HEK293T (cell line): Measurements from ENCODE around the gene RANBP3.

Experiments
- CTCF ChIA-PET: fragments of 350-600 bp; formaldehyde crosslinking; extraction: SDS; loops from one replicate; lab custom pipeline; 2021; ENCODE audit warnings: antibody characterized with exemption, inconsistent platforms; lab: Yijun Ruan, JAX
- POLR2A ChIA-PET: fragments of 350-600 bp; formaldehyde crosslinking; extraction: SDS; loops from one replicate; lab custom pipeline; 2020; ENCODE audit warnings: antibody characterized with exemption, inconsistent platforms; lab: Yijun Ruan, JAX
- DNase-seq: peaks from one replicate; pipeline ENCODE4 v3.0.0; 2012; ENCODE audit warnings: mixed read lengths; ENCODE audit errors: extremely low spot score
- ARNT ChIP-seq: fragments of 450-650 bp; IDR thresholded peaks from 2 replicates; pipeline ENCODE4 v1.6.1; 2017; ENCODE audit warnings: mild to moderate bottlenecking
- BHLHE40 ChIP-seq: fragments of 450-650 bp; IDR thresholded peaks from 2 replicates; pipeline ENCODE4 v1.6.1; 2016; ENCODE audit warnings: mild to moderate bottlenecking, moderate library complexity, borderline replicate concordance
- CTBP1 ChIP-seq: fragments of 450-650 bp; IDR thresholded peaks from 2 replicates; pipeline ENCODE4 v1.6.1; 2016; ENCODE audit warnings: borderline replicate concordance
- ELF4 ChIP-seq: fragments of 450-650 bp; IDR thresholded peaks from 2 replicates; pipeline ENCODE4 v1.6.1; 2017; ENCODE audit warnings: antibody characterized with exemption
- FOXA1 ChIP-seq: fragments of 450-650 bp; IDR thresholded peaks from 2 replicates; pipeline ENCODE4 v1.6.1; 2016; ENCODE audit warnings: mild to moderate bottlenecking
- FOXK2 ChIP-seq: fragments of 450-650 bp; IDR thresholded peaks from 2 replicates; pipeline ENCODE4 v1.6.1; 2016; ENCODE audit warnings: mild to moderate bottlenecking
- FOXM1 ChIP-seq: fragments of 450-650 bp; IDR thresholded peaks from 2 replicates; pipeline ENCODE4 v1.6.1; 2017; ENCODE audit warnings: mild to moderate bottlenecking, borderline replicate concordance
- HDGF ChIP-seq: fragments of 450-650 bp; IDR thresholded peaks from 2 replicates; pipeline ENCODE4 v1.6.1; 2017; ENCODE audit warnings: antibody characterized with exemption, borderline replicate concordance
- L3MBTL2 ChIP-seq: fragments of 450-650 bp; conservative IDR thresholded peaks from 2 replicates; pipeline ENCODE4 v1.6.1; 2016; ENCODE audit warnings: mild to moderate bottlenecking
- LEF1 ChIP-seq: fragments of 450-650 bp; IDR thresholded peaks from 2 replicates; pipeline ENCODE4 v1.6.1; 2017; ENCODE audit warnings: mild to moderate bottlenecking, borderline replicate concordance
- NFRKB ChIP-seq: fragments of 450-650 bp; IDR thresholded peaks from 2 replicates; pipeline ENCODE4 v1.6.1; 2016; ENCODE audit warnings: mild to moderate bottlenecking, moderate library complexity
- SP1 ChIP-seq: fragments of 450-650 bp; IDR thresholded peaks from 2 replicates; pipeline ENCODE4 v1.6.1; 2017
- SUZ12 ChIP-seq: fragments of 450-650 bp; IDR thresholded peaks from 2 replicates; pipeline ENCODE4 v1.6.1; 2016; ENCODE audit warnings: mild to moderate bottlenecking
- TARDBP ChIP-seq: fragments of 450-650 bp; IDR thresholded peaks from 2 replicates; pipeline ENCODE4 v1.6.1; 2016
- ZNF384 ChIP-seq: fragments of 450-650 bp; IDR thresholded peaks from 2 replicates; pipeline ENCODE4 v1.6.1; 2016
- TF ChIP-seq, protein P1 (sequence below): fragments of 450-650 bp; IDR thresholded peaks from 2 replicates; pipeline ENCODE4 v1.6.1; 2016

RANBP3 gene

DNA sequence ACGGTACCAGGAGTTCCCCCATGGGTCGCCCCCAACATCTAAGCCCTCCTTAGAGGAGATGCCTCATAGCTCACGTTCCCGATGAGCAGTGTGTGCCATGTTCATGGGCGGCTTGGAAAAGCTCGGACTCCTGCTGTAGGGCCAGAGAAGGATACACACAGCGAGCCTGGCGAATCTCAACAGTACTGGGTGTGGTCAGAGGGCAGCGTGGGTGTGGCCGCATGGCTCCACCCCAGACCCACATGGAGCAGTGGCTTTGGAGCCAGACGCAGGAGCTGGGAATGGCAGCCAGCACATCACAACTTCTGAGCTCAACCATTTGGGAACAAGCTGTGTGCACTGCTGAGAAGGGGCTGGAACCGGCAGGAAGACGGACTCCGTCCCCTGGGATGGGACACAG is 48.3 kb downstream of the RANBP3 start:
- no peak for DNase-seq
- TF ChIP-seq NFRKB: no peak
- TF ChIP-seq HDGF: no peak
- TF ChIP-seq FOXK2: no peak
- no peak for TF ChIP-seq TARDBP
- no peak for TF ChIP-seq SUZ12
- TF ChIP-seq, protein P1, sequence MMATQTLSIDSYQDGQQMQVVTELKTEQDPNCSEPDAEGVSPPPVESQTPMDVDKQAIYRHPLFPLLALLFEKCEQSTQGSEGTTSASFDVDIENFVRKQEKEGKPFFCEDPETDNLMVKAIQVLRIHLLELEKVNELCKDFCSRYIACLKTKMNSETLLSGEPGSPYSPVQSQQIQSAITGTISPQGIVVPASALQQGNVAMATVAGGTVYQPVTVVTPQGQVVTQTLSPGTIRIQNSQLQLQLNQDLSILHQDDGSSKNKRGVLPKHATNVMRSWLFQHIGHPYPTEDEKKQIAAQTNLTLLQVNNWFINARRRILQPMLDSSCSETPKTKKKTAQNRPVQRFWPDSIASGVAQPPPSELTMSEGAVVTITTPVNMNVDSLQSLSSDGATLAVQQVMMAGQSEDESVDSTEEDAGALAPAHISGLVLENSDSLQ: no peak
- no peak for TF ChIP-seq L3MBTL2
- TF ChIP-seq FOXA1: no peak
- TF ChIP-seq BHLHE40: no peak
- TF ChIP-seq ZNF384: no peak
- TF ChIP-seq FOXM1: no peak
- no peak for TF ChIP-seq LEF1
- TF ChIP-seq SP1: no peak
- TF ChIP-seq CTBP1: no peak
- TF ChIP-seq ELF4: no peak
- no peak for TF ChIP-seq ARNT
- ChIA-PET POLR2A (no interaction called here), CTCF (no interaction called here)

DNA sequence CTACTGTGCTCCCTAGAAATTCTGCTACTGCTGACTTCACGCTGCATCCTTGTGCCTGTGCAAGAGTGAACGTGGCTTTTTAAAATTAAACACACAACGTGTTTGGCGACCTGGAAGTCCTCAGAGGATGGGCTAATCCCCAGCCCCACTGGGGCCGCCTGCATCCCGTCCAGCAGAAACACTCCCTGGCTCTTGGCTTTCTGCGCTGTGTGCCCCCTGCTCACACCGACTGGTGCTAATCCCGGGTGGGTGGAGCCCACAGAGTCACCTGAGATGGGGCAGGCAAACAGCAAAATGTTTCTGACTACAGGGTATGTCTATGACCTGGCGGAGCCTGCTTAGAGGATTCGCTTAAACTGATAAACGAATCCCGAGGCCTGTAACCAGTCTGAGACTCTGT is 48.8 kb downstream of the RANBP3 start:
- ChIA-PET POLR2A (no interaction called here), CTCF (no interaction called here)
- TF ChIP-seq CTBP1 (no peak), ELF4 (no peak), TARDBP (no peak), SP1 (no peak), FOXA1 (no peak), LEF1 (no peak), BHLHE40 (no peak), ZNF384 (no peak), L3MBTL2 (no peak), FOXK2 (no peak)
- TF ChIP-seq, protein P1: no peak
- no peak for DNase-seq

DNA sequence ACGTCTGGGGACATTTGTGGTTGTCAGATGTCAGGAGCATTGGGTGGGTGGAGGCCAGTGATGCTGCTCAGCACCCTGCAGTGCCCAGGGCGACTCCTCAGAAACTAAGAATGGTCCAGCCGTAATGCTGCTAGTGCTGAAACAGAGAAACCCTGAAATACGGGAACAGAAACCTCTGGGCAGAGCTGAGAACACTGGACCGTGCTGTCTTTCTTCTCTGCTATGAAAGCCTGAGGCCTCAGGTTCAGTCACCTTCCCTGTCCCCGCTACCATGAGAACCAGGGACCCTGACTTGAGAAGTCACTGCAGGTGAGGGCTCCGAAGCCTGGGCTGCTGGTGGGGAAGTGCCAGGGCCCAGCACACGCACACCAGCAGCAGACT is 50.5 kb downstream of the RANBP3 start:
- POLR2A ChIA-PET: no interaction called here
- CTCF ChIA-PET: no interaction called here
- no peak for DNase-seq
- no peak for TF ChIP-seq HDGF
- no peak for TF ChIP-seq ZNF384
- no peak for TF ChIP-seq ARNT
- TF ChIP-seq FOXA1: no peak

DNA sequence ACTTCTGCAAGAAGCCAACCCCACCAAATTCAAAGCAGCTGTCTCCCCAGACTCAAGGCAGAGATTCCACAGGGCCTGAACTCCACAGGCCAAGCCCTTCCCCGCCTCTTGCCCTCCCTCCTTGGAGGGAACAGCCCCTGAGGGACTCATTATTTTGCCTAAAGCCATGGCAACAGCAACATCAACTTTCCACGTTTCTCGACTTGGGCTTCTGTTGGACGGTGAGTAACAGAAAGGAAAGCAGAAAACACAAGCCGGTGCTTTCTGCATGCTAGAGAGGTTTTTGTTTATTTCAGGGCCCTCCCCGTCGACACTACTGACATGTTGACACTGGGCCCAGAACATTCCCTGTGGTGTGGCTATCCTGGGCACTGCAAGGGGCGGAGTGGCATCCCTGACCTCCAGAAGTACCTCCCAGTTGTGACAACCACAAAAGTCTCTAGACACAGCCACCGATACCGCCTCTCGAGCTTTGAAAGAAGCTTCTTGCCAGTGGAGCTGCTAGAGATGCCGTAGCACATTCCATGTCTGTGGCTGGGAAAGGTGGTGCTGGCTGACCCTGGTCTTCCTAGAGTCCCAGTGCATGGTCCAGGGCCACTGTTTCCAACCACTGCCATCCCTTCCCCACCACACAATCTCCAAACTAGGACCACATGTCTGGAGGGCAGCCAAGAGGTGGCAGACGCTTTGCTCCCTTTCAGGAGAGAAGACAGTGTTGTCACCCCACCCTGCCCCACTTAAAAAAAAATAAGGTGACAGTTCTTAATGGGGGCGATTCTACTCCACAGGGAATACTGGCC is 51.1 kb downstream of the RANBP3 start:
- ChIA-PET CTCF (no interaction called here), POLR2A (no interaction called here)
- no peak for DNase-seq
- TF ChIP-seq LEF1 (no peak), BHLHE40 (no peak), CTBP1 (no peak), ARNT (no peak)
- TF ChIP-seq, protein P1: no peak

DNA sequence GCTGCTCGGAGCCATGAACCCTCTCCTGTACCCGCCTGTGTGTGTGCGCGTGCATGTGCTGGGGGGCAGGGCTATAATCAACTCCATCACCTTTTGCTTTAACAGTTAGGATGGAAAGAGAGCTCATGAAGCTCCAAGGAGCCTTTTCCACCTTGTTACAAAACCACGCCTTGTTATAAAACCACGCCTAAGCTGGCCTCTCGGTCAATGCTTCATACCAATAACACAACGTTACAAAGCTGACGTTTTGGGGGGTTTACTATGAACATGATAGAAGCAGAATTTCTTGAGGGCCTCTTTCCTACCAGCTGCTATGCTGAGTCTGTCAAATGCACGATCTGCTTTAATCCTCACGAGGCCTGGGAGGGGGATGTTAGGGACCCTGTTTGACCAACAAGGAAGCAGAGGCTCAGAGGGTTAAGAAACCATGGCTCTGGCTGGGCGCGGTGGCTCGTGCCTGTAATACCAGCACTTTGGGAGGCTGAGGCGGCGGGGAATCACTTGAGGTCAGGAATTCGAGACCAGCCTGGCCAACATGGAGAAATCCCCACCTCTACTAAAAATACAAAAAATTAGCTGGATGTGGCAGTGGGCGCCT is 52.0 kb downstream of the RANBP3 start:
- POLR2A ChIA-PET: interaction anchor here (1.1 kb wide), 1 partner anchor 13 kb away, joined by 3 read pairs; no protein-coding TSS in a partner anchor

DNA sequence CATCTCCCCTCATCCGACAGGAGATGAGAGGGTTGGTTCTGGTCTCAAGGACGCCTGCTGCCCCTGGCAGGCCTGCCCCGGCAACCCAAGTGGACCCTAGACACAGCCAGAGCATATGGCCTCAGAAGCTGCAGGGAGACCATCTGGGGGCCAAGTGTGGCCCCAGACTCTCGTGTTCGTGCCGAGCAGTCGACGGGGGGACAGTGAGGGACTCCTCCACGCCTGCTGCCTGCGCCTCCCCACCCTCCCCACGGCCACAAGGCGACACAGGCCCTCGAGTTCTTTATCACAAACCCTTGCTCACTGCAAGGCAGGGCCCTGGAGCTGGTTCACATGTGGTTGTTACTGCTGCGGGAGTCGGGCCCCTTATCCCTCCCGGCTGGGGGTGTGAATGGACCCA is 54.6 kb downstream of the RANBP3 start:
- ChIA-PET POLR2A (no interaction called here), CTCF (no interaction called here)
- TF ChIP-seq, protein P1: no peak
- TF ChIP-seq NFRKB: no peak
- DNase-seq: no peak

More for the DNA sequence above, 52.0 kb downstream of the RANBP3 start:
- DNase-seq: no peak
- no peak for TF ChIP-seq BHLHE40
- no peak for TF ChIP-seq L3MBTL2
- no peak for TF ChIP-seq HDGF
- no peak for TF ChIP-seq NFRKB
- no peak for TF ChIP-seq CTBP1
- no peak for TF ChIP-seq ZNF384
- no peak for TF ChIP-seq LEF1
- CTCF ChIA-PET: no interaction called here

DNA sequence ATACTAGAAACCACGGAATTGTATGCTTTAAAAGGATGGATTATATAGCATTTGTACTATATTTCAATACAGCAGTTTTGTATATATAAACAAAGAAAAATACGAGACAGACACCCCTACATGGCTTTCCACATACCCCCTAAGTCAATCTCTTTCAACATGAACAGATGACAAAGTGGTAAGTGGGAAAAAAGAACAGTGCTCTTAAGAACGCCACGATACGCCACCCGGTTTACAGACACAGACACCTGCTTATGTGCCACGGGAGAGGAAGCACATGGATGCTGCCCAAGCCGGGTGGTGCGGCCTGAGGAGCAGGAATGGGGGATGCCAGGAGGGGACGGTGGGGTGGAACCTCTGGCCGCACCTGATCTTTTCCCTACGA is 55.8 kb downstream of the RANBP3 start:
- CTCF ChIA-PET: no interaction called here
- no peak for TF ChIP-seq ELF4
- TF ChIP-seq NFRKB: no peak
- POLR2A ChIA-PET: no interaction called here
- DNase-seq: no peak
